GM21515 (cell line): ENCODE measurements around the gene NUP205.

Source experiments
- ATAC-seq: cut with Tn5 transposase; IDR thresholded peaks from one replicate; pipeline ENCODE4 v1.9.1; 2021; ENCODE audit not compliant: unreplicated experiment

The NUP205 gene

GRCh38 chr7:135557455-135558336 is at the start of gene NUP205:
Gene NUP205 (plus strand): TSS chr7:135557917. CDS start chr7:135557945, 28 bp downstream.
- ATAC-seq, result peak; percentile 65

GRCh38 chr7:135508883-135509588 is 48.7 kb upstream of the NUP205 start:
- ATAC-seq, result no peak

GRCh38 chr7:135509589-135509838 is 48.2 kb upstream of the NUP205 start:
- no peak for ATAC-seq

- ATAC-seq, result peak; percentile 96
Measured at GRCh38 chr7:135509839-135510591, 47.7 kb upstream of the NUP205 start, which contains the start of gene CNOT4. Gene CNOT4 (minus strand): TSS chr7:135510102. CDS start chr7:135438331, 71,771 bp downstream.

- ATAC-seq, result no peak
Measured at GRCh38 chr7:135510592-135511183, 47.0 kb upstream of the NUP205 start.

- no peak for ATAC-seq
Measured at GRCh38 chr7:135512135-135512887, 45.4 kb upstream of the NUP205 start.

GRCh38 chr7:135514856-135515255 is 42.9 kb upstream of the NUP205 start:
- ATAC-seq, result no peak

GRCh38 chr7:135517060-135517459 is 40.7 kb upstream of the NUP205 start:
- no peak for ATAC-seq

GRCh38 chr7:135518748-135519147 is 39.0 kb upstream of the NUP205 start:
- no peak for ATAC-seq

GRCh38 chr7:135519233-135519688 is 38.5 kb upstream of the NUP205 start:
- no peak for ATAC-seq

GRCh38 chr7:135519871-135520270 is 37.8 kb upstream of the NUP205 start:
- no peak for ATAC-seq

GRCh38 chr7:135522509-135522908 is 35.2 kb upstream of the NUP205 start:
- ATAC-seq, result no peak

- no peak for ATAC-seq
Measured at GRCh38 chr7:135523146-135523545, 34.6 kb upstream of the NUP205 start.

- no peak for ATAC-seq
Measured at GRCh38 chr7:135525426-135525825, 32.3 kb upstream of the NUP205 start.

GRCh38 chr7:135527025-135527424 is 30.7 kb upstream of the NUP205 start:
- ATAC-seq, result no peak

GRCh38 chr7:135536150-135536549 is 21.6 kb upstream of the NUP205 start:
- ATAC-seq, result no peak

- no peak for ATAC-seq
Measured at GRCh38 chr7:135537453-135537852, 20.3 kb upstream of the NUP205 start.

- ATAC-seq, result no peak
Measured at GRCh38 chr7:135537905-135538304, 19.8 kb upstream of the NUP205 start.

GRCh38 chr7:135538376-135538775 is 19.3 kb upstream of the NUP205 start:
- ATAC-seq, result no peak

GRCh38 chr7:135539629-135540028 is 18.1 kb upstream of the NUP205 start:
- ATAC-seq, result no peak
